ENCODE results near the gene TUBE1.
"Not testable (repeated sequence)": the region's sequence is repeated elsewhere in the genome, so short reads cannot be mapped to it uniquely, and the experiment has no call there.

The TUBE1 gene

GRCh38 chr6:112065426-112065986 is 21.8 kb downstream of the TUBE1 start:
- Histone ChIP-seq H3K9me3 (ENCODE audit: insufficient read depth, low read length) (no peaks in the 10 kb centered on the region), H3K4me1 (ENCODE audit: insufficient read depth, insufficient read length) (no peaks in the 10 kb centered on the region), H3K36me3 (ENCODE audit: insufficient read depth, insufficient read length, low read length) (peaks cover 8% of the 10 kb centered on the region), H3K9ac (ENCODE audit: insufficient read length, low read depth) (no peak overlapping the region), H3K27me3 (ENCODE audit: insufficient read depth, insufficient read length) (no peaks in the 10 kb centered on the region), H3K4me3 (ENCODE audit: insufficient read length, low read depth) (no peak overlapping the region)
- no peak for DNase-seq (ENCODE audit: low read depth, low spot score)
- TF ChIP-seq ZNF274 (IDR thresholded peaks at IDR 0.05; ENCODE audit: low read depth, low read length) (no peak), YY1 (IDR thresholded peaks at IDR 0.05; ENCODE audit: insufficient read depth, insufficient read length) (no peak), SUZ12 (IDR thresholded peaks at IDR 0.05; ENCODE audit: extremely low read depth, insufficient read depth, insufficient read length) (no peak)

- Histone ChIP-seq H3K4me1 (ENCODE audit: insufficient read depth, insufficient read length) (no peaks in the 10 kb centered on the region), H3K9me3 (ENCODE audit: insufficient read depth, low read length) (no peaks in the 10 kb centered on the region), H3K27me3 (ENCODE audit: insufficient read depth, insufficient read length) (no peaks in the 10 kb centered on the region), H3K36me3 (ENCODE audit: insufficient read depth, insufficient read length, low read length) (no peaks in the 10 kb centered on the region), H3K4me3 (ENCODE audit: insufficient read length, low read depth) (no peak overlapping the region), H3K9ac (ENCODE audit: insufficient read length, low read depth) (no peak overlapping the region)
- DNase-seq (ENCODE audit: low read depth, low spot score) = no peak
- no peak for TF ChIP-seq SUZ12 (IDR thresholded peaks at IDR 0.05; ENCODE audit: extremely low read depth, insufficient read depth, insufficient read length)
- TF ChIP-seq YY1 (IDR thresholded peaks at IDR 0.05; ENCODE audit: insufficient read depth, insufficient read length) = no peak
- no peak for TF ChIP-seq ZNF274 (IDR thresholded peaks at IDR 0.05; ENCODE audit: low read depth, low read length)
Observed at GRCh38 chr6:112062966-112063365, 24.3 kb downstream of the TUBE1 start.

DNA sequence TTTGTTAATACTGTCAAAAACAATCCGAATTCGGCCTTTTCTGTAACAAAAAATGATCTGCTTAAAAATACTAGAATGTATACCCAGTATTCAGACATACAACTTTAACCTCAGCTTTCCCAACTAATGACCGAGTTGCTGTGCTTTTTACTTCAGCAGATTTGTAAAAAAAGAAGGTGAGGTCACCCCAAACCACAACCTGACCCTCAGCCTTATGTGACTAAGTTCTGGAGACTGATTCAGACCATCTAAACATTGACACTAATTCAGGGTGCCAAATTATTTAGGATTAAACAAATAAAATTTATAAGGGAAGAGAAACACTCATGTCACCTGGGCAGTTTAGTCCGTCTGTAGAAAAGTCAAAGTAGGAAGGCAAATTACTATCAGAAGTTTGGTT is 25.7 kb downstream of the TUBE1 start:
- no peak for DNase-seq (ENCODE audit: low read depth, low spot score)
- no peak for TF ChIP-seq SUZ12 (IDR thresholded peaks at IDR 0.05; ENCODE audit: extremely low read depth, insufficient read depth, insufficient read length)
- no peaks in the 10 kb centered on the region for H3K4me1 ChIP-seq (ENCODE audit: insufficient read depth, insufficient read length)
- no peaks in the 10 kb centered on the region for H3K36me3 ChIP-seq (ENCODE audit: insufficient read depth, insufficient read length, low read length)
- H3K9ac ChIP-seq (ENCODE audit: insufficient read length, low read depth) = no peak overlapping the region
- no peaks in the 10 kb centered on the region for H3K27me3 ChIP-seq (ENCODE audit: insufficient read depth, insufficient read length)
- H3K4me3 ChIP-seq (ENCODE audit: insufficient read length, low read depth) = no peak overlapping the region
- H3K9me3 ChIP-seq (ENCODE audit: insufficient read depth, low read length) = no peaks in the 10 kb centered on the region

DNA sequence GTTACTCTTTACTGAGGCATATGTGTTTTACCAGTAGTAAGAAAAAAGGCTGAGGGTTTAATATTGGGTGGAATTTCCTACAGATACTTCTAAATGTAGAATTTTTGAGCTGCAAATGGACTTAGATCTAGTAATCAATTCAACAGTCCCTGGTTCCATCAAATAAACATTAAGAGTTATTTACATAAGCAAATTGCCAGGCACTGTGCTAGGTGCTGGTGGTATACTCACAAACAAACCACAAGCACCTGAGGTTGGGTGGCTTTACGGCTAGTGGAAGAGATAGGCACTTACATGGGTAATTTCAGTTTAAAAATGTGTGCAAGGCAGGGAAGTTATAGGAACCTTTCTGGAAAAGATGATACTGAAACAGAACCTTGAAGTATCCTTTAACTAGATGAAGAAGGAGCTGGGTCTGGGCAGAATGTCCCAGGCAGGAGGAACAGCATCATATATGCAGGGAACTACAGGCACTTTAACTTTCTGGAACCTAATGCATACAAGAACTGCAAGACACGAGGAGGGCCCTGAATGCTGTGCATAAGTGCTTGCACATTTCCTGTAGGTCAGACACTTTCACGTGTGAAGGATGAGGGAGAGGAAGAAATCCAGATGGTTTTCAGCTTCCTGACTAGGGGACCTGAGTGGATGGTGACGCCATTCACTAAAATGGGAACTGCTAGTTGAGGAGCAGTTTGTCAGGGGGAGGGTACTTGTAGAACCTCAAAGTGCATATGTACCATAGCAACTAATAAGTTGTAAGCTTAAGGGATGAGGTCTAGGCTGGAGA is 28.8 kb downstream of the TUBE1 start:
- no peaks in the 10 kb centered on the region for H3K36me3 ChIP-seq (ENCODE audit: insufficient read depth, insufficient read length, low read length)
- H3K4me1 ChIP-seq (ENCODE audit: insufficient read depth, insufficient read length) = no peaks in the 10 kb centered on the region
- H3K9me3 ChIP-seq (ENCODE audit: insufficient read depth, low read length) = no peaks in the 10 kb centered on the region
- DNase-seq (ENCODE audit: low read depth, low spot score) = no peak
- TF ChIP-seq SUZ12 (IDR thresholded peaks at IDR 0.05; ENCODE audit: extremely low read depth, insufficient read depth, insufficient read length) = no peak
- TF ChIP-seq ZNF274 (IDR thresholded peaks at IDR 0.05; ENCODE audit: low read depth, low read length) = no peak
- TF ChIP-seq YY1 (IDR thresholded peaks at IDR 0.05; ENCODE audit: insufficient read depth, insufficient read length) = no peak
- H3K9ac ChIP-seq (ENCODE audit: insufficient read length, low read depth) = no peak overlapping the region
- no peaks in the 10 kb centered on the region for H3K27me3 ChIP-seq (ENCODE audit: insufficient read depth, insufficient read length)
- H3K4me3 ChIP-seq (ENCODE audit: insufficient read length, low read depth) = no peak overlapping the region

DNA sequence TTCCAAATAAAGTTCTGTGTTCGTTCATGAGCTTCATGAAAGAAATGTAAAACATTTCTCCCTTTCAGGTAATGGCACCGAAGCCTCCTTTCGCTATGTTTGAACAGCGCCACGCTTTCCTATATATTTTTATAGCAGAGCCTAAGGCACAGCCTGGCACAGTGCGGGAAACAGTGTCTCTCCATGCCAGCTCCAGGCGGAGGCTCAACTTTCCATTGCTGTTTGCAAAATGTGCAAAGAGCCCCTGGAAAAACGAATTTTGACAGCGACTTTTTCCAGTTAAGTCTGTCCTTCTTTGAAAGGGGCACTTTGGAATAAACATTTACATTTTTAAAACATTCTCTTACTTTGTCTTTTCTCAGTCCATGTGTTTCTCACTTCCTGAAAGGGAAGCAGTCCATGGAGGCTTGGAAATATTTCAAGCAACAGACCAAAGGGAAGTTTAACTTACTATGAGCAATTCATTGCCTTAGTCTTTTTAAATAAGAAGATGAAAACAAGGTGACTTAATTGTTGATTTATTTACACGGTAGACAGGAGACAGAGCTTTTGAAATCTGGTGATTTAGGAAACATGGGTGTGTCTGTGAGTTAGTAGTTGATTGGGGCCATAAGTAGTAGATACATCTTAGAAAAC is 32.6 kb downstream of the TUBE1 start:
- DNase-seq (ENCODE audit: low read depth, low spot score) = no peak

DNA sequence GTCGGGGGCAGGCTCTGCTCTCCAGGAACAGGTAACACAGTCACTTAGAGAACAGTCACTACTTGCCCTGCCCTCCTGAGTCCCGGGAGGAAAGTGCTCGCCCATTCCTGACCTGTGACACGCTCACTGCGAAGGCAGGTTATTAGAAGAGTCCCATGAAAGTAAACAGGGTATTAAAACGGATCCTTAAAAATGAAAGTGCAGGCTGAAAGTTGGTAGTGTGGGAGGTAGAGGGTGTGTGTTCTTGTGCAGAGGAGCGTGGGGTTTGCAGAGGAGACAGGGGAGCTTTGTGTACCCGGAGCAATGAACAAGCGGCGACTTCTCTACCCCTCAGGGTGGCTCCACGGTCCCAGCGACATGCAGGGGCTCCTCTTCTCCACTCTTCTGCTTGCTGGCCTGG is 33.3 kb downstream of the TUBE1 start, which contains the start of gene CCN6:
Gene CCN6, plus strand, starts transcription at position 104 of the 400 bp plus-strand sequence. Its CDS starts 254 bp downstream, at position 358.
- no peak for DNase-seq (ENCODE audit: low read depth, low spot score)

More for the DNA sequence above, 32.6 kb downstream of the TUBE1 start:
- Histone ChIP-seq H3K36me3 (ENCODE audit: insufficient read depth, insufficient read length, low read length) (no peaks in the 10 kb centered on the region), H3K27me3 (ENCODE audit: insufficient read depth, insufficient read length) (no peaks in the 10 kb centered on the region), H3K9ac (ENCODE audit: insufficient read length, low read depth) (no peak overlapping the region), H3K9me3 (ENCODE audit: insufficient read depth, low read length) (no peaks in the 10 kb centered on the region), H3K4me3 (ENCODE audit: insufficient read length, low read depth) (no peak overlapping the region), H3K4me1 (ENCODE audit: insufficient read depth, insufficient read length) (no peaks in the 10 kb centered on the region)
- TF ChIP-seq YY1 (IDR thresholded peaks at IDR 0.05; ENCODE audit: insufficient read depth, insufficient read length) (no peak), SUZ12 (IDR thresholded peaks at IDR 0.05; ENCODE audit: extremely low read depth, insufficient read depth, insufficient read length) (no peak), ZNF274 (IDR thresholded peaks at IDR 0.05; ENCODE audit: low read depth, low read length) (no peak)

GRCh38 chr6:112051251-112051740 is 36.0 kb downstream of the TUBE1 start:
- not testable (repeated sequence) for H3K4me3 ChIP-seq (ENCODE audit: insufficient read length, low read depth); H3K9me3 ChIP-seq (ENCODE audit: insufficient read depth, low read length); H3K4me1 ChIP-seq (ENCODE audit: insufficient read depth, insufficient read length); H3K27me3 ChIP-seq (ENCODE audit: insufficient read depth, insufficient read length); H3K36me3 ChIP-seq (ENCODE audit: insufficient read depth, insufficient read length, low read length); H3K9ac ChIP-seq (ENCODE audit: insufficient read length, low read depth); DNase-seq (ENCODE audit: low read depth, low spot score)

More for the DNA sequence above, 33.3 kb downstream of the TUBE1 start, which contains the start of gene CCN6:
- Histone ChIP-seq H3K27me3 (ENCODE audit: insufficient read depth, insufficient read length) (no peaks in the 10 kb centered on the region), H3K36me3 (ENCODE audit: insufficient read depth, insufficient read length, low read length) (no peaks in the 10 kb centered on the region), H3K9ac (ENCODE audit: insufficient read length, low read depth) (no peak within 1 kb of the TSS), H3K4me3 (ENCODE audit: insufficient read length, low read depth) (no peak within 1 kb of the TSS), H3K9me3 (ENCODE audit: insufficient read depth, low read length) (no peaks in the 10 kb centered on the region), H3K4me1 (ENCODE audit: insufficient read depth, insufficient read length) (no peaks in the 10 kb centered on the region)
- TF ChIP-seq ZNF274 (IDR thresholded peaks at IDR 0.05; ENCODE audit: low read depth, low read length) (no peak), YY1 (IDR thresholded peaks at IDR 0.05; ENCODE audit: insufficient read depth, insufficient read length) (no peak), SUZ12 (IDR thresholded peaks at IDR 0.05; ENCODE audit: extremely low read depth, insufficient read depth, insufficient read length) (no peak)
